PFSK-1 (cell line): ENCODE data around the gene DIAPH1.

Source experiments
- FOXP2 ChIP-seq: optimal IDR thresholded peaks from 2 replicates; pipeline ENCODE3; 2011; ENCODE audit warnings: borderline replicate concordance, control low read depth, inconsistent platforms; ENCODE audit not compliant: insufficient read depth; ENCODE audit errors: extremely low read length, extremely low read depth
- POLR2AphosphoS5 ChIP-seq: IDR thresholded peaks from 2 replicates; pipeline ENCODE4 v1.6.1; 2012; ENCODE audit warnings: low read depth, mild to moderate bottlenecking, control low read depth, low read length, moderate library complexity
- REST ChIP-seq, 2 experiments: IDR thresholded peaks; 2 replicates each; pipeline versions ENCODE4 v1.6.1 to v1.8.0; 2011 to 2012; ENCODE audit warnings: low read depth in 2 of 2, low read length in 2 of 2, control low read depth in 1 of 2, inconsistent platforms in 1 of 2, mild to moderate bottlenecking in 1 of 2, moderate library complexity in 1 of 2; ENCODE audit not compliant: insufficient read depth in 1 of 2
- SIN3A ChIP-seq: IDR thresholded peaks from 2 replicates; pipeline ENCODE4 v1.6.1; 2012; ENCODE audit warnings: mild to moderate bottlenecking, low read length, moderate library complexity, borderline replicate concordance; ENCODE audit not compliant: insufficient read depth
- TAF1 ChIP-seq: IDR thresholded peaks from 2 replicates; pipeline ENCODE4 v1.6.1; 2012; ENCODE audit warnings: low read length, control low read depth, borderline replicate concordance; ENCODE audit not compliant: insufficient read depth

The DIAPH1 gene

GRCh38 chr5:141640698-141641097 is 21.9 kb upstream of the DIAPH1 start:
- TF ChIP-seq FOXP2: no peak

- TF ChIP-seq REST (IDR thresholded peaks at IDR 0.05; ENCODE audit: insufficient read depth in 1 of 2, low read depth in 2 of 2, low read length in 2 of 2) (no peak), TAF1 (no peak), FOXP2 (no peak), POLR2AphosphoS5 (no peak), SIN3A (no peak)
Observed at GRCh38 chr5:141640051-141640415, 21.2 kb upstream of the DIAPH1 start.

GRCh38 chr5:141639357-141640050 is 20.7 kb upstream of the DIAPH1 start:
- TF ChIP-seq SIN3A (no peak), POLR2AphosphoS5 (no peak), TAF1 (no peak), REST (IDR thresholded peaks at IDR 0.05; ENCODE audit: insufficient read depth in 1 of 2, low read depth in 2 of 2, low read length in 2 of 2) (no peak), FOXP2 (no peak)

GRCh38 chr5:141638771-141639170 is 20.0 kb upstream of the DIAPH1 start:
- TF ChIP-seq POLR2AphosphoS5 (no peak), SIN3A (no peak), FOXP2 (no peak), REST (IDR thresholded peaks at IDR 0.05; ENCODE audit: insufficient read depth in 1 of 2, low read depth in 2 of 2, low read length in 2 of 2) (no peak), TAF1 (no peak)

GRCh38 chr5:141637767-141638419 is 19.1 kb upstream of the DIAPH1 start:
- TF ChIP-seq TAF1 (no peak), FOXP2 (no peak), SIN3A (peak; percentile 92; the same call in 1 of the 2 replicates), POLR2AphosphoS5 (no peak), REST (IDR thresholded peaks at IDR 0.05; ENCODE audit: insufficient read depth in 1 of 2, low read depth in 2 of 2, low read length in 2 of 2) (peak; percentile 93)
